Body of pancreas (tissue), 4 donors: Measurements from ENCODE around the gene TNNC2.

Source experiments
- POLR2A ChIP-seq, 3 donors: fragments of 450-650 bp; IDR thresholded peaks; one replicate each; pipeline ENCODE4 v1.6.1; 2016; ENCODE audit warnings: antibody characterized with exemption in 3 of 3, mild to moderate bottlenecking in 2 of 3
- TF ChIP-seq, protein P1 (sequence below), 7 experiments: fragments of 450-650 bp in 4 of 7; fragments of 200-600 bp in 3 of 7; sonication (generic) in 3 of 7; IDR thresholded peaks; one replicate each; pipeline ENCODE4 v1.5.1; 2016 to 2019; ENCODE audit warnings: antibody characterized with exemption in 7 of 7

- TF ChIP-seq, protein P1, sequence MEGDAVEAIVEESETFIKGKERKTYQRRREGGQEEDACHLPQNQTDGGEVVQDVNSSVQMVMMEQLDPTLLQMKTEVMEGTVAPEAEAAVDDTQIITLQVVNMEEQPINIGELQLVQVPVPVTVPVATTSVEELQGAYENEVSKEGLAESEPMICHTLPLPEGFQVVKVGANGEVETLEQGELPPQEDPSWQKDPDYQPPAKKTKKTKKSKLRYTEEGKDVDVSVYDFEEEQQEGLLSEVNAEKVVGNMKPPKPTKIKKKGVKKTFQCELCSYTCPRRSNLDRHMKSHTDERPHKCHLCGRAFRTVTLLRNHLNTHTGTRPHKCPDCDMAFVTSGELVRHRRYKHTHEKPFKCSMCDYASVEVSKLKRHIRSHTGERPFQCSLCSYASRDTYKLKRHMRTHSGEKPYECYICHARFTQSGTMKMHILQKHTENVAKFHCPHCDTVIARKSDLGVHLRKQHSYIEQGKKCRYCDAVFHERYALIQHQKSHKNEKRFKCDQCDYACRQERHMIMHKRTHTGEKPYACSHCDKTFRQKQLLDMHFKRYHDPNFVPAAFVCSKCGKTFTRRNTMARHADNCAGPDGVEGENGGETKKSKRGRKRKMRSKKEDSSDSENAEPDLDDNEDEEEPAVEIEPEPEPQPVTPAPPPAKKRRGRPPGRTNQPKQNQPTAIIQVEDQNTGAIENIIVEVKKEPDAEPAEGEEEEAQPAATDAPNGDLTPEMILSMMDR (IDR thresholded peaks at IDR 0.05) = no peak
- TF ChIP-seq POLR2A (IDR thresholded peaks at IDR 0.05) = no peak
Observed at GRCh38 chr20:45872626-45873025, 45.5 kb upstream of the TNNC2 start.
